Activated T-helper 9 cell treated with anti-CD3 and anti-CD28 coated beads, Interleukin-2, amount 50 U/mL, for 16 hours (primary cell): Measurements from ENCODE around the gene LRRC27.
"Not testable (repeated sequence)": the region's sequence is repeated elsewhere in the genome, so short reads cannot be mapped to it uniquely, and the experiment has no call there.

Experiments used
- DNase-seq: peaks from one replicate; pipeline ENCODE4 v3.0.0-alpha.2; 2020; ENCODE audit warnings: low read depth

The LRRC27 gene

DNA sequence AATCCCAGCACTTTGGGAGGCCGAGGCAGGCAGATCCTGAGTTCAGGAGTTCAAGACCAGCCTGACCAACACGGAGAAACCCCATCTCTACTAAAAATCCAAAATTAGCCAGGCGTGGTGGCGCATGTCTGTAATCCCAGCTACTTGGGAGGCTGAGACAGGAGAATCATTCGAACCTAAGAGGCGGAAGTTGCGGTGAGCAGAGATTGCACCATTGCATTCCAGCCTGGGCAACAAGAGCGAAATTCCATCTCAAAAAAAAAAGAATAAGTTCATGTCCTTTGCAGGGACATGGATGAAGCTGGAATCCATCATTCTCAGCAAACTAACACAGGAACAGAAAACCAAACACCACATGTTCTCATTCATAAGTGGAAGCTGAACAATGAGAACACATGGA, 17.1 kb upstream of the LRRC27 start:
- DNase-seq: not testable (repeated sequence)

DNA sequence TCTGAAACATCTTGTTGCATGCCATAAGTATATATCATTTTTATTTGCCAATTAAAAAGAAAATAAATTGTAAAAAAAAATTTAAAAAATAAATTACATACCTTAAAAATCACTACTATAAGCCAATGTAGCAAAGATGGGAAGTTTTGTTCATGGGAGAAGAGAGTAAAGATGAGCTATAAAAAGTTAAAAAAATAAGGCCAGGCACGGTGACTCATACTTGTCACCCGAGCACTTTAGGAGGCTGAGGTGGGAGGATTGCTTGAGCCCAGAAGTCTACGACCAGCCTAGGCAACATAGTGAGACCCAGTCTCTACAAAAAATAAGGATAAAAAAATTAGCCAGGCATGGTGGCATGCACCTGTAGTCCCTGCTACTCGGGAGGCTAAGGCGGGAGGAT, 15.9 kb upstream of the LRRC27 start:
- DNase-seq: no peak

DNA sequence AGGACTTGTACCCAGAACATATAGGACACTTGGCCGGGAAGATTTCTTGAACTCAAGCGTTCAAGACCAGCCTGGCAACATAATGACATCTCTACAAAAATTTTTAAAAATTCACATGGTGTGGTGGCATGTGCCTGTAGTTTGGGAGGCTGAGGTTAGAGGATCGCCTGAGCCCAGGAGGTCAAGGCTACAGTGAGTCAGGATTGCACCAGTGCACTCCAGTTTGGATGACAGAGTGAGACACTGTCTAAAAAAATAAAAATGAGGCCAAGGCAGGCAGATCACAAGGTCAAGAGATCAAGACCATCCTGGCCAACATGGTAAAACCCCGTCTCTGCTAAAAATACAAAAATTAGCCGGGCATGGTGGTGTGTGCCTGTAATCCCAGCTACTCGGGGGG, 14.5 kb upstream of the LRRC27 start:
- not testable (repeated sequence) for DNase-seq

DNA sequence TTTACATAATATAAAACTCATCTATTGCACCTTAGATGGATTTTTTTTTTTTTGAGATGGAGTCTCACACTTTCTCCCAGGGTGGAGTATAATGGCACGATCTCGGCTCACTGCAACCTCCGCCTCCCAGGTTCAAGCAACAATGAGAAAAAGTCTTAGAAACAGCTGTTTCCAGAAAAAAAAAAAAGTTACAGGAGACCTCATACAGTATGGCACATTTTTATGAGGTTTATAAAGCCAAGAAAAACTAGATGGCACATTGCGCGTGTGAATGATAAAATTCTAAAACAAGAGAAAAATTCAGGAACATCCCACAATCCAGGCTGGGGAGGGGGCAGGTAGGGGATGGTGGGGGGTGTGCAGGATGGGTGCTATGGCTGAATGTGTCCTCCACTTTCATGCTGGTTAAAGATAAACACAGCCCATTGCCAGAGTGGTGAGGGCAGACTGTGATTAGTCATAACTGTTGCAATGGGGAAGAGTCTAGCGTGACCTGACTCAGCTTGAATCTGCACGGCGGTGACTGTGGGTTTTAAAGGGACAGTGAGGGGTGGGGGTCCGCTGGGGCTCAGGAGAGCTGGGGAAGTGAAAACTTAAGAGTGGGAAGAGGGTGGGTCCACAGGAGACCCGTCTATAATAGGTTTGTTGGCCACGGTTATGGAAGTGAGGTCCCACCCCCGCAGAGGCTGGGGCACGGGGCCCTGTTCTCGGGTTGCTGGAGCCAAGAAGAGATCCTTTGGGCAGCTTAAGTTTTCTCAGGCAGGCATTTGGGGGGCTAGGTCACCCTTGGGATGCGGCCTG, 11.9 kb upstream of the LRRC27 start:
- peak; percentile 23 for DNase-seq

DNA sequence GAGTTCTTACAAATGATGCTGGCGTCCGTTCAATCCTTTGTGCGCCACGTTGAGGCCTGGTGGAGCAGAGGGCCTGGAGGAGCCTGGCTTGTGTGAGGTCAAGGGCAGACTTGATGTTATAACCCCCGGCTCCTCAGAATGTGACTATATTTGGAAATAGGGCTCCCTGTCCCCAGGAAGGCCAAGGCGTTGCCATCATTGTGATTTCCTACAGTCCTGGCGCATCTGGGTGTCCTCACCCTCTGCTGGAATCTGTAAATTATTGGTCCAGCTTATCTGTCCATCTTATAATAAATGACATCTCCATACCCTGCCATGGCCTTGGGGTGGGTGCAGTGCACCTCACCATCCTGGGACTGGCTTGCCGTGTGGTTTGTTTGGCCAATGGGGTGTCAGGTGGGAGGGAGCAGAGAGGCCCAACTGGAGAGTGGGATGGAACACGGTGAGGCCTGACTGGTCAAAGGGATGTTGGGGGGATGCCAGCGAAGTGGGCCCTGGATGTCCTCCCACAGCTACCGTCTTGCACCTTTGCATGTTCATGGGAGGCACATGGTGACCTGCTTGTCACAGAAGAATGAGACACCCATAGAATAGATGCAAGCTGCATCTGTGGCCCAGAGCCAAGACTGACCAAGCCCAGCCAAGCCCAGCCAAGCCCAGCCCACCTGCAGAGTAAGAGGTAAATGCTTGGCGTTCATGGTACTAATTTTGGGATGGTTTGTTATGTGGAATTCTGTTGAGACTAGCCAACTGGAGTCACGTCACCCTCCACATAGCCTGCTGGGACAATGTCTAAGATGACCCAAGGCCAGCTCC, 11.1 kb upstream of the LRRC27 start:
- no peak for DNase-seq

DNA sequence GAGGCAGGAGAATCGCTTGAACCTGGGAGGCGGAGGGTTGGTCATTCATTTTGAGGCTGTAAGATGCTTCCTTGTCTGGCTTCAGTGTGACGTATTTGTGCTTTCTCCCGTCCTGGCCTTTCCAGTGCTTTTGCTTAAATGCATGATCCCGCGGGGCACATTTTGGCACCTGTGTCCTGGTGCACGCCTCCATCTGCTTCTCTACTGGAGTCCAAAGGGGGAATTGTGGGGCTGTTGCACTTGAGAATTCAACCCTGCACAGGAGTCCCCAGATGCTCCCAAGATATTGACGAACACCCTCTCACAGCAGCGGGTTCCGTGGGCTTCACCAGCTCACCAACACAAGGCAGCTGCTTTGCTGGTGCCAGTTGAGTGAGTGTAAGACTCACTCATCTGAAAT, 10.3 kb upstream of the LRRC27 start:
- DNase-seq: no peak

DNA sequence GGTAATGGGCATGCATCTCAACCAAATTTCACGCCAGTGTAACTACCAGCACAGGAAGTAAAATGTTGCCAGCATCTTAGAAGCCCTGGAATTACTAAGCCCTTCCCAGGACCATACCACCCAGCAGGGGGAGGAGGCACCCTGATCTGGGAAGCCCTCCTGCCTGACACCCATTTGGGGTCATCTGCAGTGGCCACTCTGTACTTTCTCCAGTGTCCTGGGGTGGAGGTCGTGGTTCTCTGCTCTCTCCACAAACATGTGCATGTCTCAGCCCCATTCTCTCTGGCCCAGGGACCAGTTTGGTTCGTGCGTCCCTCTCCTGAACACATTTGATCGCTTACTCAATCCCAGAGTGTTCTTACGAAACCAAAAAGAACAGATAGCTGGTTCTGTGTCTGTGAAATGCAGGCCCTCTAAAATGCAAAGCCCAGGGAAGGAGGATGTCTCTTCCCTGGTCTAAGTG, 9.4 kb upstream of the LRRC27 start:
- no peak for DNase-seq

DNA sequence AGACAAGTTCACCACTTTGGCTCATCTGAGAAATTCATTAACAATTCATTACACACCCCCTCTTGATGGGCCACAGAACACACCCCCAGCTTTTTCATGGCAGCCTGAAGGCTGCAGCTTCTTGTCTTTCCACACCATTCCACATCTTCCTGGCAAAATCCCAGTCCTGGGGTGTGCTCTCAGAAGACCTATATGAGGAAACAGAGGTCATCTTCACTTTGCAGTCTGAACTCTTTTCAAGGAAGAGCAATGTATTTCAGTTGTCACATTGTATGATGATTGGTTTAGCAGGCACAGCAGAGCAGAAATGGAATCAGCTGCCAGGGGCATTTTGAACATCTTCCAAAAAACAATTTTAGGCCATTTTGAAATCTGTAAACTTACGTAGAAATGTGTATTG, 7.8 kb upstream of the LRRC27 start:
- DNase-seq: no peak

DNA sequence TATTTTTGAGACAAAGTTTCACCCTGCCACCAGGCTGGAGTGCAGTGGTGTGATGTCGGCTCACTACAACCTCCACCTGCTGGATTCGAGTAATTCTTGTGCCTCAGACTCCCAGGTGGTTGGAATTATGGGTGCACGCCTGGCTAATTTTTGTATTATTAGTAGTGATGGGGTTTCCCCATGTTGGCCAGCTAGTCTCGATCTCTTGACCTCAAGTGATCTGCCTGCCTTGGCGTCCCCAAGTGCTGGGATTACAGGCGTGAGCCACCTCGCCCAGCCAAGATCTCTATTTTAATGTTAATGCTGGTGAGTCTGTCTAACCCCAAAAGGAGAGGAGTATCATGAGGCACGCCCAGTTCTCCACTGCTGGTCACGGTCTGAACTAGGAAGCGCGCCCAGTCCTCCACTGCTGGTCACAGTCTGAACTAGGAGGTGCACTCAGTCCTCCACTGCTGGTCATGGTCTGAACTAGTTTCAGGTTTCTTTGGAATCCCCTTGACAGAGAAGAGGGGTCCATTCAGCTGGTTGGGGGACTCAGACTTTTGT, 5.6 kb upstream of the LRRC27 start:
- no peak for DNase-seq

DNA sequence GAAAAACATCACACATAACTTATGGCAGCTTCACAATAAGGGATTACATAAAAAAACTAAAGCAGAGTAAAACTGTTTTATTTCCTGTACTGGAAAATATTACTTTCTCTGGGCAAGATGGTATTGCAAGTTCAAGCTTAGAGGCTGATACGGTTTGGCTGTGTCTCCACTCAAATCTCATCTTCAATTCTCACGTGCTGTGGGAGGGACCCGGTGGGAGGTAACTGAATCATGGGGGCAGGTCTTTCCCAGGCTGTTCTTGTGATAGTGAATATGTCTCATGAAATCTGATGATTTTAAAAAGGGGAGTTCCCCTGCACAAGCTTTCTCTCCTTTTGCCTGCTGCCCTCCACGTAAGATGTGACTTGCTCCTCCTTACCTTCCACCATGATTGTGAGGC, 5.1 kb upstream of the LRRC27 start:
- peak; percentile 30 for DNase-seq

DNA sequence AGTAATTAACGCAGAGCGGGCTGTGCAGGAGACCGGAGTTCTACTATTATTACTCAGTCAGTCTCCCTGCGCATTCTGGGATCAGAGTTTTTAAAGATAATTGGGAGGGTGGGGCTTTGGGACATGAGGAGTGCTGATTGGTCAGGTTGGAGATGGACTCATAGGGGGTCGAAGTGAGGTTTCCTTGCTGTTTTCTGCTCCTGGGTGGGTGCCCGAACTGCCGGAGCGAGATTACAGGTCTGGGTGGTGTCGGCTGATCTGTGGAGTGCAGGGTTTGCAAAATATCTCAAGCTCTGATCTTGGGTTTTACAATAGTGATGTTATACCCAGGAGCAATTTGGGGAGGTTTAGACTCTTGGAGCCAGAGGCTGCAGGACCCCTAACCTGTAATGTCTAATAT, 3.9 kb upstream of the LRRC27 start:
- DNase-seq: no peak

DNA sequence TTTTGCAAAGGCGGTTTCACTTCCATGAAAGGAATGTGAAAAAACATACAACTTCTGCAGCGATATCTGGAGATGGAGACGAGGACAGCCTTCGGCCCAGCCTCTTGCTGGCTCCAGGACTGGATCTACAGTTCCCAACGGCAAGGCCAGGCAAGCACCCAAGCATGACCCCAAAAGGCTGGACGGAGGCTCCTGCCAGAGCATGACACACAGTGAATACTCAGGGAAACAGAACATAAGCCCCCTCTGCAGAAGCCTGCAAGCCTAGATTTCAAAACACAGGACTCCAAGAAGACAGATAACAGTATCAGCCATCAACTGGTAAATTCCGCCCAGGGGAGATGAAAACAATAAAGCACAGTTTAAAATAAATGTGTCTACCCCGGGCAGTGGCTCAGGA, 3.3 kb upstream of the LRRC27 start:
- DNase-seq: no peak

DNA sequence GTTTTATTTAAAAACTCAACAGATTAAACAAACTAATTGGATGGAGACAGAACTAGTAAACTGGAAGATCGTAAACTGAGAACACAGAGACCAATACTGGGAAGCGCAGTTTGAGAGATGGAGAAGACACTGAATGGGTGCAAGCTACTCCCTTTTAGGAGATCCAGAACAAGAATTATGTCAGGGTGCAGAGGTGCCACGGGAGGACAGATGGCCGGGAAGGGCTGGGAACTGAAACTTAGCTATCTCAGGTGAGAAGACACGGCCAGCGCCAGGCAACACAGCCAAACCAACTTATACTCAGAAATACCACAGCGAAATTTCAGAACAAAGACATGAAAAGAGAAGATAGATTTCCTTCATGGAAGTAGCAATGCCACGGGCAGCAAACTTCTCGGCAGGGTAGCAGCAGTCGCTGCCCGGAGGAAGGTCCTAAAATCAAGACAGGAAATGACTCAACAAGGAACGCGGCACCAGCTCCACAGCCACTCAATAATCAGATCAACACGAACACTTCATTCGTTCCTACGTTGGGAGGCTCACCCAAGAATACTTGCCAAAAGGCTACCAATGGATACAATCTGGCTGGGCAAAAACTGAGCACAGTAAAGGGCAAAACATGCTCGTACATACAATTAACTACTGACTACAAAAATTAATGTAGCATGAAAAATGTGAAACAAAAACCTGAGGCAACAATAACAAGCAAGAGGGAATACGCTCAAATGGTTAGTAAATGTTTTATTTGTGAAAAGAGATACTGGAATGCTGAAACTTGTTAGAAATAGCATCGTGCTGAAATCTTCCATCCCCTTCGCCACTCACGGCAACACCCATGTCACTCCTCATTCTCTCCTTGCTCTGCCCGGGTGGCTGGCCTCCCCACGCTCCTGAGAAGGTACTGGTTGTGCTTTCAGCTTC, 2.2 kb upstream of the LRRC27 start:
- no peak for DNase-seq

DNA sequence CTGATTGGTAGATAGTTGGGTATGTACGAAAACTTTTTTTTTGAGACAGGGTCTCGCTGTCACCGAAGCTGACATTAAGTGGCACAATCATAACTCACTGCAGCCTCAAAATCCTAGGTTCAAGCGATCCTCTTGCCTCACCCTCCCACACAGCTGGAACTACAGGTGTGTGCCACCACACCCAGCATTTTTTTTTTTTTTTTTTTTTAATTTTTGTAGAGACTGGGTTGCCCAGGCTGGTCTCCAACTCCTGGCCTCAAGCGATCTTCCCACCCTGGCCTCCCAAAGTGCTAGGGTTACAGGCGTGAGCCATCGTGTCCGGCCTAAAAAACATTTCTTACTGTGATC, 1.5 kb upstream of the LRRC27 start:
- no peak for DNase-seq

DNA sequence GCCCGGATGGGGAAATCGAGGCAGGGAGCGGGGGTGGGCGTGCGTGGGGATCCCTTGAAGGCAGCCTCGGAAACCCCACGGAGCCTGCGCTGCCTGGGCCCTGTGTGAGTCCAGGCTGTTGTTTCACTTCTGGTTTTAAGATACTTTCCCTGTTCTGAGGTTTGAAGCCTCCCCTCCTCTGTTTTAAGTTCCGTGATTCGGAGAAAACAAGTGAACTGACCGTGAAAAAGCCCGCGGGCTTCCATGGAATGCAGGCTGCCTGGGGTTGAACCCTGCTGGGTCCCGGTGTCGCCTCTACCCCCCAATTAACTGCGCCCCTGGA, 401 bp downstream of the LRRC27 start:
- DNase-seq: no peak

DNA sequence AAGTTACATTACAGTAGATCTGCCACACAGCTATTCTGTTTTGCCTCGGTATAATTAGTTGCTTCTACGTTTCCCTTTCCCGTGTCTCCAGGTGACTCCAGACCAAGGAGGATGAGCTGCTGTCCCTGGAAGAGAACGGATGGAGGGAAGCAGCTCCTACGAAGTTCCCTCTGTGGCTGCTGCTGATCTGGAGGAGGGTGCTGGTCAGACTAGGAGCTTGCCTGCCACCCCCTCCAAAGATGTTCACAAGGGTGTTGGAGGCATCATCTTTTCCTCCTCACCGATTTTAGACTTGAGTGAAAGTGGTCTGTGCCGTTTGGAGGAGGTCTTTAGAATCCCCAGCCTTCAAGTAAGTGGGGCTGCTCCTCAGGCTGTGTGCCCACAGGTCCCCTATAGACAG, 1.4 kb downstream of the LRRC27 start:
- no peak for DNase-seq

DNA sequence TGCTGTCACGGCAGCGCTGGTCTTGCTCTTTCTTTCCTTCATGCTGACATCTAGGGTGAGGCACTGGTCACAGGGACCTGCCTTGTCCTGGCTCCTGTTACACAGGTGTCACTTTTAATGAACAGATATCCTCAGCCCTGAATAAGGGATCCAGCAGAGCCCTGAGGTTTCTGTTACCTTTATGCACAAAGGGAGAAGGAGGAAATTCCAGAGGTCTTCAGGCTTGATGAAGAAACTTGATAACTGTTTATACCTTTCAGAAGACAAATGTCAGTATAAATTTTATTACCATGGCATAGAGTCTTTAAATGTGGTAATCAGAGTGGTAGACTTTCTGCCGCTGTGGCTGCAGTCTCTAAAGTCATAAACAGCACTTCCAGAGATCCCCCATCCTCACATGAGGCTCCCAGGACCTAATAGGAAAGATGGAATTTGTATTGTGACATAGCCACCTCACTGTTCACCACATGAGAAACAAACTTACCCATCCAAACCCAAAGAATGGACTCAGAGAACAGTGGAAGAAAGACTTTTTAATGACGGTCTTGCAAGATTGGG, 2.7 kb downstream of the LRRC27 start:
- DNase-seq: no peak

DNA sequence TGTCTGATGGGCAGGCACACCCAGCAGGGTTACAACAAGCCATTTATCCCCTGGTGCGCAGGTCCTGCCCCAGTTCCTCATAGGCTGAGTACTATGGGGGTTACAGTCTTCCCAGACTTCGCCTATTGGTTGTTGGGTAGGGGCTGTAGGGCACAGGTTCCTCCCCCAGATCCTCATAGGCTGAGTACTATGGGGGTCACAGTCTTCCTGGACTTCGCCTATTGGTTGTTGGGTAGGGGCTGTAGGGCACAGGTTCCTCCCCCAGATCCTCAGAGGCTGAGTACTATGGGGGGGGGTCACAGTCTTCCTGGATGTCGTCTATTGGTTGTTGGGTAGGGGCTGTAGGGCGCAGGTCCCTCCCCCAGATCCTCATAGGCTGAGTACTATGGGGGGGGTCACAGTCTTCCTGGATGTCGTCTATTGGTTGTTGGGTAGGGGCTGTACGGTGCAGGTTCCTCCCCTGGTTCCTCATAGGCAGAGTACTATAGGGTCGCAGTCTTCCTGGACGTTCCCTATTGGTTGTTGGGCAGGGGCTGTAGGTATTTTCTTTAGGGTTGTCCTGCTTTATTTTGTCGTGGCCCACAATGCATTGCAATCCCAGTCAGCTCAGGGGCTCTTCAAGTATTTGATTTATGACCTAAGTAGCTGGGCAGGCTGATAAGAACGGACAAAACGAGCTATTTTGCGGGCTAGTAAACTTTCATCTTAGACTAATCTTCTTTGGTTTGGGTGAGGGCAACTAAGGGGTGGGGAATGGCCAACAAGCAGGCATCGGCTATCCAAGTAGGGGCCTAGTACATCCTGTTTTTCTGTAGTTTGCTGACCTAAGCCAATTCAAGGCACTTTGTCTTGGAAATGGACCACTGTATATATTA, 3.4 kb downstream of the LRRC27 start:
- DNase-seq: no peak

DNA sequence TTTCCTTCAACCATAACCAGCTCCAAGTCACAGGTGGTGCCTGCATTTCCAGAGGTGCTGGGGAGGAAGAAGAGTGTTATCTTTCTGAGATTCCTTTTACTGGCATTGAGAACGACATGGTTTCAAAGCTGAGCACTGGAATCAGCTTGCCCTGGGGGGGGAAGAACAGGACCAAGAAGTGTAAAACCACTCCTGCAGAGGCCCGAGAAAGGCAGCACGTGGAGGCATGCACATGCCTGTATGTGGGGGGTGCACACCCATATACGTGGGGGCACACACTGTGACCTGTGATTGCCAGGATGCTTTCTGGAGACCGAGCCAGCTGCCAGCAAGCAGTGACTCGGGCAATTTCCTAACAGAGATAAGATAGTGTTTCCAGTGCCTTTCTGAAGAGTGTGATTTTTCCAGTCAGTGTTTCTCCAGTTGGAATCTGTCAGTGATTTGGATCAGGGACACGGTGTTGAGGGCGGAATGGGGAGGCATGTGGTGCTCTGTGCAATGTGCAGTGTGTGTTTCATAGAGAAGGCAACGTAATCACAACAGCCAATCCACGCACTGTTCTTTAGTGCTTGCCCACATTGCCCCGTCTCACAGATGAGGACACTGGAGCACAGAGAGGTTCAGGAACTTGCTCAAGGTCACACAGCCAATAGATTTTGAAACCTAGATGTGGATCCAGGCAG, 4.2 kb downstream of the LRRC27 start:
- no peak for DNase-seq

DNA sequence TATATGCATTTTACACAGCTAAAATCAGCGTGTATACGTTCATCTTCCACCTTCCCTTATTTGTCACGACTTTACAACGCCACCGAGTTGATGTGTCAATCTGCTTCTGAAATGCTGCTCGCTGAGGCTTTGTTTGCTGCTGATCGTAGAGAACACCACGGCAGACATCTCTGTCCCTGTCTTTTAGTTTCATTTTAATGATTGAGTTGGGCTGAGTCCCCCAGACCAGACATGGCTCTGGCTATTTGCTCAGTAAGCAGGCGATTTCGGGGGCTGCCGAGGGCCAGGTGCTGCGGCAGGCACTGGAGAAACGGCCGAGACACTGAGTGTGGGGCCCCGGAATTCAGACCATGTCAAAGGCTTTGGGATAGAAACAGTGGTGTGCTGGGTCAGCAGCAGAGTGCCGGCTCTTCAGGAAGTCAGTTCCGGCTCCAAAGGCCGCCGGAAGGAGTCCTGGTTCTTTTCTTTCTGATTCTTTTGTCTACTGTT, 5.0 kb downstream of the LRRC27 start:
- DNase-seq: no peak
